ENCODE data around the gene LAMTOR2. TPM values are rescaled to one million over a fixed set of nuclear protein-coding genes. Genes with fewer than 3 reads are reported as not detected.

The LAMTOR2 gene
- polyA plus RNA-seq, 1 donor from 2014 or later = 81.3 TPM

DNA sequence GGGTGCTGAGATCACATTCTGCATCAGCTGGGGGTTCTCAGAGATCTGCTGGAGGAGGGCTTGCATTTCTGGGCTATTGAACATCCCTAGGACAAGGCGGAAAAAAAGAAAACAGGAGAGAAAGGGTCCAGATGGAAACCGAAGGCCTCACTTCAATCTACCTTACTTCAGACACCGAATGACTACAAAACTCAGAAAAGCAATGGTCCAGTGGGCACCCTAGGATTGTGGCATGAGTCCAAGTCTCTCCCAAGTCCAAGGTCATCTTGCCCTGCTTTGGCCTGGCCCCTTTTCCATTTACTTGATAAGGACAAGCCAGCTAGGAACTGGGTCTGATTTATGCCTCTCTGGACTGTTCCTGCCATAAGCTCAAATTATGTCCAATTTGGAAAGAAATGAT, 11.8 kb upstream of the LAMTOR2 start:
- Histone ChIP-seq H3K4me3 (ENCODE audit: low read length) (no peak overlapping the region), H2AFZ (ENCODE audit: low read depth, low read length) (no peak overlapping the region), H3K9ac (ENCODE audit: low read length) (no peak overlapping the region), H3K79me2 (replicated peaks; ENCODE audit: insufficient read depth, low read length) (no peaks in the 10 kb centered on the region), H3F3A (ENCODE audit: insufficient read depth, low read length, poor library complexity, severe bottlenecking) (no peaks in the 10 kb centered on the region), H3K27me3 (ENCODE audit: insufficient read depth, low read depth, low read length) (no peaks in the 10 kb centered on the region), H4K20me1 (ENCODE audit: insufficient read depth) (no peaks in the 10 kb centered on the region), H3K4me2 (ENCODE audit: low read length) (no peak overlapping the region), H3K27ac (ENCODE audit: low read length) (no peak overlapping the region), H3K9me2 (ENCODE audit: insufficient read depth, low read length) (no peaks in the 10 kb centered on the region), H3K36me3 (ENCODE audit: insufficient read depth, low read length) (no peaks in the 10 kb centered on the region), H3K9me3 (ENCODE audit: low read length) (no peaks in the 10 kb centered on the region)
- no peak for TF ChIP-seq EP300 (conservative IDR thresholded peaks at IDR 0.05; ENCODE audit: poor library complexity, severe bottlenecking)
- TF ChIP-seq POLR2AphosphoS5 (IDR thresholded peaks at IDR 0.05) = no peak
- TF ChIP-seq EZH2 (IDR thresholded peaks at IDR 0.05; ENCODE audit: borderline replicate concordance, insufficient read depth, low read length, poor library complexity, severe bottlenecking) = no peak
- no peak for TF ChIP-seq SMC3 (conservative IDR thresholded peaks at IDR 0.05; ENCODE audit: poor library complexity)
- TF ChIP-seq MXI1 (conservative IDR thresholded peaks at IDR 0.05; ENCODE audit: poor library complexity, severe bottlenecking) = no peak
- no peak for TF ChIP-seq RAD21 (conservative IDR thresholded peaks at IDR 0.05)
- no peak for TF ChIP-seq TAF1 (IDR thresholded peaks at IDR 0.05; ENCODE audit: low read depth)
- TF ChIP-seq, protein P1, sequence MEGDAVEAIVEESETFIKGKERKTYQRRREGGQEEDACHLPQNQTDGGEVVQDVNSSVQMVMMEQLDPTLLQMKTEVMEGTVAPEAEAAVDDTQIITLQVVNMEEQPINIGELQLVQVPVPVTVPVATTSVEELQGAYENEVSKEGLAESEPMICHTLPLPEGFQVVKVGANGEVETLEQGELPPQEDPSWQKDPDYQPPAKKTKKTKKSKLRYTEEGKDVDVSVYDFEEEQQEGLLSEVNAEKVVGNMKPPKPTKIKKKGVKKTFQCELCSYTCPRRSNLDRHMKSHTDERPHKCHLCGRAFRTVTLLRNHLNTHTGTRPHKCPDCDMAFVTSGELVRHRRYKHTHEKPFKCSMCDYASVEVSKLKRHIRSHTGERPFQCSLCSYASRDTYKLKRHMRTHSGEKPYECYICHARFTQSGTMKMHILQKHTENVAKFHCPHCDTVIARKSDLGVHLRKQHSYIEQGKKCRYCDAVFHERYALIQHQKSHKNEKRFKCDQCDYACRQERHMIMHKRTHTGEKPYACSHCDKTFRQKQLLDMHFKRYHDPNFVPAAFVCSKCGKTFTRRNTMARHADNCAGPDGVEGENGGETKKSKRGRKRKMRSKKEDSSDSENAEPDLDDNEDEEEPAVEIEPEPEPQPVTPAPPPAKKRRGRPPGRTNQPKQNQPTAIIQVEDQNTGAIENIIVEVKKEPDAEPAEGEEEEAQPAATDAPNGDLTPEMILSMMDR (IDR thresholded peaks at IDR 0.05; ENCODE audit: poor library complexity, severe bottlenecking) = no peak
- TF ChIP-seq, protein P2, sequence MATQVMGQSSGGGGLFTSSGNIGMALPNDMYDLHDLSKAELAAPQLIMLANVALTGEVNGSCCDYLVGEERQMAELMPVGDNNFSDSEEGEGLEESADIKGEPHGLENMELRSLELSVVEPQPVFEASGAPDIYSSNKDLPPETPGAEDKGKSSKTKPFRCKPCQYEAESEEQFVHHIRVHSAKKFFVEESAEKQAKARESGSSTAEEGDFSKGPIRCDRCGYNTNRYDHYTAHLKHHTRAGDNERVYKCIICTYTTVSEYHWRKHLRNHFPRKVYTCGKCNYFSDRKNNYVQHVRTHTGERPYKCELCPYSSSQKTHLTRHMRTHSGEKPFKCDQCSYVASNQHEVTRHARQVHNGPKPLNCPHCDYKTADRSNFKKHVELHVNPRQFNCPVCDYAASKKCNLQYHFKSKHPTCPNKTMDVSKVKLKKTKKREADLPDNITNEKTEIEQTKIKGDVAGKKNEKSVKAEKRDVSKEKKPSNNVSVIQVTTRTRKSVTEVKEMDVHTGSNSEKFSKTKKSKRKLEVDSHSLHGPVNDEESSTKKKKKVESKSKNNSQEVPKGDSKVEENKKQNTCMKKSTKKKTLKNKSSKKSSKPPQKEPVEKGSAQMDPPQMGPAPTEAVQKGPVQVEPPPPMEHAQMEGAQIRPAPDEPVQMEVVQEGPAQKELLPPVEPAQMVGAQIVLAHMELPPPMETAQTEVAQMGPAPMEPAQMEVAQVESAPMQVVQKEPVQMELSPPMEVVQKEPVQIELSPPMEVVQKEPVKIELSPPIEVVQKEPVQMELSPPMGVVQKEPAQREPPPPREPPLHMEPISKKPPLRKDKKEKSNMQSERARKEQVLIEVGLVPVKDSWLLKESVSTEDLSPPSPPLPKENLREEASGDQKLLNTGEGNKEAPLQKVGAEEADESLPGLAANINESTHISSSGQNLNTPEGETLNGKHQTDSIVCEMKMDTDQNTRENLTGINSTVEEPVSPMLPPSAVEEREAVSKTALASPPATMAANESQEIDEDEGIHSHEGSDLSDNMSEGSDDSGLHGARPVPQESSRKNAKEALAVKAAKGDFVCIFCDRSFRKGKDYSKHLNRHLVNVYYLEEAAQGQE (IDR thresholded peaks at IDR 0.05; ENCODE audit: borderline replicate concordance) = no peak

DNA sequence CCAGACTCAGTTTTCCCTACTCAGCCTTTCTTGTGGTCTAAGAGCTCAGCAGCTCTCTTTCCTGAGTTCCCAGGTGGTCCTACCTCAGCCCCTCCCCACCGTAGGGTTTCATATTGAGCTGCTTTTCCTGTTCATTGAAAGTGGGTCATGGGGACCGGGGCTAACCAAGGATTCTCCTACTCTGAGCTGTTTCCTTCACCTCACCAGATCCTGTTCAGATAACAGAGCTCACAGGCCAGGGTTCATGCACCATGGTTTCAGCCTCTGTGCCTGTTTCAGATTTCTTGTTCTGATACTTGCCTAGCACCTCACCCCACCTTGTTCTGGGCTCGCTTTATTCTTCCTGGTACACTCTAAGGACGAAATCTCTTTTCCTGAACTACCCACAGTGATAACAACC, 9.5 kb upstream of the LAMTOR2 start:
- H3K9ac ChIP-seq (ENCODE audit: low read length) = no peak overlapping the region

More for the DNA sequence above, 9.5 kb upstream of the LAMTOR2 start:
- H3K4me2 ChIP-seq (ENCODE audit: low read length) = no peak overlapping the region
- H3F3A ChIP-seq (ENCODE audit: insufficient read depth, low read length, poor library complexity, severe bottlenecking) = no peaks in the 10 kb centered on the region
- H2AFZ ChIP-seq (ENCODE audit: low read depth, low read length) = no peak overlapping the region
- no peaks in the 10 kb centered on the region for H4K20me1 ChIP-seq (ENCODE audit: insufficient read depth)
- TF ChIP-seq TAF1 (IDR thresholded peaks at IDR 0.05; ENCODE audit: low read depth) (no peak), SMC3 (conservative IDR thresholded peaks at IDR 0.05; ENCODE audit: poor library complexity) (no peak), EP300 (conservative IDR thresholded peaks at IDR 0.05; ENCODE audit: poor library complexity, severe bottlenecking) (no peak), RAD21 (conservative IDR thresholded peaks at IDR 0.05) (no peak), MXI1 (conservative IDR thresholded peaks at IDR 0.05; ENCODE audit: poor library complexity, severe bottlenecking) (no peak), POLR2AphosphoS5 (IDR thresholded peaks at IDR 0.05) (no peak), EZH2 (IDR thresholded peaks at IDR 0.05; ENCODE audit: borderline replicate concordance, insufficient read depth, low read length, poor library complexity, severe bottlenecking) (no peak)
- TF ChIP-seq, protein P1 (IDR thresholded peaks at IDR 0.05; ENCODE audit: poor library complexity, severe bottlenecking) = no peak
- TF ChIP-seq, protein P2 (IDR thresholded peaks at IDR 0.05; ENCODE audit: borderline replicate concordance) = no peak
- no peak overlapping the region for H3K27ac ChIP-seq (ENCODE audit: low read length)
- no peaks in the 10 kb centered on the region for H3K9me2 ChIP-seq (ENCODE audit: insufficient read depth, low read length)
- no peaks in the 10 kb centered on the region for H3K9me3 ChIP-seq (ENCODE audit: low read length)
- no peaks in the 10 kb centered on the region for H3K27me3 ChIP-seq (ENCODE audit: insufficient read depth, low read depth, low read length)
- no peaks in the 10 kb centered on the region for H3K79me2 ChIP-seq (replicated peaks; ENCODE audit: insufficient read depth, low read length)
- H3K4me3 ChIP-seq (ENCODE audit: low read length) = no peak overlapping the region
- H3K36me3 ChIP-seq (ENCODE audit: insufficient read depth, low read length) = no peaks in the 10 kb centered on the region
